Eye (tissue), 1 donor: ENCODE results near the gene ADGRL3.
A peak's percentile ranks its signal among the peaks of the same experiment; 100 is the strongest.

Source experiments
- DNase-seq: peaks from one replicate; pipeline ENCODE4 v3.0.0-alpha.2; 2015

ADGRL3 gene

GRCh38 chr4:61200187-61200915, at the start of gene ADGRL3:
Gene ADGRL3, plus strand, starts transcription at chr4:61200326.
- DNase-seq, result peak; percentile 95

GRCh38 chr4:61152433-61152832, 47.7 kb upstream of the ADGRL3 start:
- DNase-seq, result peak; percentile 9

DNA sequence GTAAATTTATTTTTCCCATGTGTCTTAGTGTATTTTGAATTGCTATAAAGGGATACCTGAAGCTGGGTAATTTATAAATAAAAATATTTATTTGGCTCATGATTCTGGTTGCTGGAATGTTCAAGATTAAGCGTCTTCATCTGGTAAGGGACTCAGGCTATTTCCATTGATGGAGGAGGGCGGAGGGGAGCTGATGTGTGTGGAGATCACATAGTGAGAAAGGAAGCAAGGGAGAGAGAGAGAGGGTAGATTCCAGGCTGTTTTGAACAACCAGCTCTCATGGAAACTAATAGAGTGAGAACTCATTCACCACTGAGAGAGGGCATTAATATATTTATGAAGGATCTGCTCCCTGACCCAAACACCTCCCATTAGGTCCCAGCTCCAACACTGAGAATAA, 39.6 kb upstream of the ADGRL3 start:
- DNase-seq, result peak; percentile 1

GRCh38 chr4:61162116-61162515, 38.0 kb upstream of the ADGRL3 start:
- no peak for DNase-seq

DNA sequence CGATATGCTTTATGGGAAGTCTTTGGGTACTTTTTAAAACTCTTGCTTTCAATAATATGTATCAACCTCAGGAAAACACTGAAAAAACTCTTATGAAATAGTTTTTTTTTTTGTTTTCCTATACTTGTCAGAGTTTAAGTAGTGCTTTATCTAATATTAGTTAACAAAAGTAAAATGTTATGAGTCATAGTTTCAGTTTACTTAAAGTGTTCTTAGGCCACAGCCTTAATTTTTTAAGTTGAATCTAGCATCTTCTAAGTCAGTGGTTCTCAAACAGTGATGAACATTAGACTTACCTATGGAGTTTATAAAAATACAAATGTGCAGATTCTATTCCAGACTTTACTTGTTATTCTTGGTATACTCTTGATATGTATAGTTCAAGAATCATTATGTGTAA, 26.3 kb upstream of the ADGRL3 start:
- no peak for DNase-seq

DNA sequence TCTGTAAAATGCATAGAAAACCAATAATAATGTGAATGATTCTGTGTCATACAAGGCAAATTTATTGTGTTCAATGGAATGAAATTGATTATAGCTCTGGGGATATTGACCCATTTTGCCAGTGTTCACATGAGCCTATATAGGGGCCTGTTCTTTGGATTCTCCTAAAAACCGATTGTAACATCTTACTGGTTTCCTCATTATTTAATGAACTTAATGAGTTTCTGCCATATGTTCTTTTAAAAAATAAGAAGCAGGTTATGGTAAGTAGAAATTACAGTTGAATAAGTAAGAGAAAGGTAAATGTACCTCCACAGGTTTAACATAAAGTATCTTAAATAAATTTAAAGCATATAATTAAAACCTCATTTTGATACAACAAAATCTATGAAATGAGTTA, 24.6 kb upstream of the ADGRL3 start:
- DNase-seq, result no peak

DNA sequence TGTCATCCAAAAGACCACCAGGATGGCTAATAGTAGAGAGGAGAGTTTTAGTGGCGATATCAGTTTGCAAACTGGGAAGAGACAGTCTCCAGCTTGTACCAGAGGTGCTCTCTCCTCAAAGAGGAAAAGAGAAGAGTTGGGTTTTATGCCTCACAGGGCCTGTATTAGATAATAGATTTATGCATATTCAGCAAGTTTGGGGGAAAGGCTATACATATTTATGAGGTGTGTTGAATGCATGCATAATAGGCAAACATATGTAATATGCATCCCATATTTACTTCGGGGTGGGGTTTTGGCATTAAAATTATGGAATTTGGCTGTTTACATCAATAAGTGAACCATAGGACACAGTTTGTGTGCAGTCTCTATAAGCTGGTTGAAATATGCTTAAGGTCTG, 22.8 kb upstream of the ADGRL3 start:
- DNase-seq, result no peak

DNA sequence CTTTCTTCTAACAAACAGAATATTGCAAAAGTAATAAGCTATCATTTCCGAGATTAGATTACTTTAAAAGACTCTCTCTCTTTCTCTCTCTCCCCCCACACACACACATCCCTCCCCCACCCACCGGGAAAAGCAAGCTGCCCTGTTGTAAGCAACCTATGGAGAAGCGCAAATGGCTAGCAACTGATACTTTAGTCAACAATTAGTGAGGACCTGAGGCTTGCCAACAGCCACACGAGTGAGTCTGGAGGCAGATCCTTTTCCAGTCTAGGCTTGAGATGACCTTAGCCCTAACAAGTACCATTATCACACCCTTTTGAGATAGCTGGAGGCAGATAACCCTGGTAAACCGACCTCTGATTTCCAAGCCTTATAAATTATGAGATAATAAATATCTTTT, 19.7 kb upstream of the ADGRL3 start:
- DNase-seq, result no peak

DNA sequence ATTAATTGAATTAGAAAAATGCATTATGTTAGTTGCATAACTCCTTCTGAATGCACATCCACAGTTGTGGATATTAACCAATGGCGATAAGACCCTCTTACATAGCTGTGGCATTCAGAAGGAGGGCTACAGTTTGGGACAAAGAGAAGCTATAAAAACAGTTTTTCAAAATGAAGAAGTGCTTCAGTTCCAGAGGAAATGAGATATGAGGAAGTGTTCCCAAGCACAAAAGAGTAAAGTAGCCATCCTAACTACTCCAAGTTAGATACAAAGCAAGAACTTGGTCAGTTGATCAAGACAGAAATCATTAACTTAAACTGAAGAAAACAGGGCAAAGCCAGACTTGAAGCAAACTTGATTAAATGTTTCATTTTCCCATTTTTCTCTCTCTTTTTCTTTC, 17.2 kb upstream of the ADGRL3 start:
- DNase-seq, result no peak

DNA sequence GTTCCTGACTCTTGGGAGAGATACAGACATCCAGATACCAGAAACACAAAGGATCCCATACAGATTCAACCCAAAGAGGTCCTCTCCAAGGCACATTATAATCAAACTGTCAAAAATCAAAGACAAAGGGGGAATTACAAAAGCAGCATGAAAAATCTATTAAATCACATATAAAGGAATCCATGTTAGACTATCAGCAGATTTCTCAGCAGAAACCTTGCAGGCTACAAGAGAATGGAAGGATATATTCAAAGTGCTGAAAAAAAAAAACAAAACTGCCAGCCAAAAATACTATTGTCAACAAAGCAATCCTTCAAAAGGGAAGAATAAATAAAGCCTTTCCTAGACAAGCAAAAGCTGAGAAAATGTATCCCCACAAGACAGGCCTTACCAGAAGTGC, 14.8 kb upstream of the ADGRL3 start:
- DNase-seq, result no peak

- DNase-seq, result no peak
Observed at GRCh38 chr4:61192392-61192791, 7.7 kb upstream of the ADGRL3 start.

- DNase-seq, result no peak
Observed at GRCh38 chr4:61193863-61194262, 6.3 kb upstream of the ADGRL3 start.

DNA sequence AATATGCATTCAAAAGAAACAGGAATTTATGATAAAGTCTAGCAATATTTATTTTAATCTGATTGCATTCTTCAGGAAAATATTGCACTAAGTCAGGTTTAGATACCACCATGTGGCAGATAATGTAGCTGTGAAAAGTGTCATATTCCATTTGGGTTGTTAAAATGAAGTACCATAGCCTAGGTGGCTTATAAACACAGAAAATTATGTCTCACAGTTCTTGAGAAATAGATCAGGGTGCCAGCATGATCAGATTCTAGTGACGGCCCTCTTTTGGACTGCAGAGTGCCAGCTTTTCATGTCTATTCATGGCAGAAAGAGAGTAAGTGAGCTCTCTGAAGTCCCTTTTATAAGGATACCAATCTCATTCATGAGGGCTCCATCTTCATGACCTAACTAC, 5.6 kb upstream of the ADGRL3 start:
- no peak for DNase-seq

DNA sequence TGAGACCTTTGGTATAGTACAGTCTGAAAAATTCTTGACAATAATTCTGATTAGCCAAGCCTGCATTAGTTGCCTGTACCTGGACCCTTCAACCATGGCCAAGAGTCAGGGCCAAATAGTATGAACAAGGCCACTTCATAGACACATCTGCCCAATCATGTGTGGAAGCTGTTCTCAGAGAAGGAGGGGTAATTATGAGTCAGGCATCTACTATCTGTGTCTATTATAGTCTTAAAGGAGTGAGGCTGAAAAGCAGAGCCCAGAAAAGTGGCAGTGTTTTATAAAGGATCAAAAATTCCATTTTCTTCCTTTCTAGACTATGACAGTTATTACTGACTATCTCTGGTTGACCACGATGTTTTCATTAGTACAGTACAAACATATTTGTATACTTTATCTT, 5.0 kb upstream of the ADGRL3 start:
- DNase-seq, result no peak

DNA sequence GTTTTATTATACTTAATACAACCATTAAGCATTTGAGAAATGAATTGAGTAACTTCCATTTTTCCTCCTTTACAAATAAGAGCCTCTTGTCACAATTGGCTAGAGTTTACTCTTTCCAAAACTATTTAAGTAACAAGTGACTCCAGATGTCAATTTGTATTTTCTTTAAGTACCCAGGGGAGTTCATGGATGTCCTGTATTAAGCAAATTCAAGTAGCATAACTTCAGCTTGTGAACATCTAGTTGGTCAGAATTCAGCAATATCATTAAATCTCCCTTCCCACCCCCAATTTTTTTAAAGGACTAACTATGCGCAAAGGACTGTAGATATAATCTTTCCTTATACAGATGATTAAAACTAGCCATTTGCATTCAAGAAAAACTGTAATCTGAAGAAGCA, 1.4 kb upstream of the ADGRL3 start:
- DNase-seq, result no peak

DNA sequence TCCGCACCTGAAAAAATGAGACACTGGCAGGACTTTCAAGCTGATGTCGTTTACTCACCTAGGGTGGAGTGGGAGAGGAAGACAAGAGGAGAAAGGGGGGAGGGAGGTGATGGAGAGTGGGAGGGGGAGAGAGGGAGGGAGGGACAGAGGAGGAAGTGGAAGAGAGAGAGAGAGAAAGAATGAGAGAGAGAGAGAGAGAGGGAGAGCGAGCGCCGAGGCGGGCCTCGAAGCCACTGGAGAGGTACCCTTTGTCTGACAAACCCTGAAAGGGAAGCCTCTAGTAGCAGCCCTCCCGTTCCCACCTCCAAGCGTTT, 296 bp upstream of the ADGRL3 start:
- DNase-seq, result no peak

DNA sequence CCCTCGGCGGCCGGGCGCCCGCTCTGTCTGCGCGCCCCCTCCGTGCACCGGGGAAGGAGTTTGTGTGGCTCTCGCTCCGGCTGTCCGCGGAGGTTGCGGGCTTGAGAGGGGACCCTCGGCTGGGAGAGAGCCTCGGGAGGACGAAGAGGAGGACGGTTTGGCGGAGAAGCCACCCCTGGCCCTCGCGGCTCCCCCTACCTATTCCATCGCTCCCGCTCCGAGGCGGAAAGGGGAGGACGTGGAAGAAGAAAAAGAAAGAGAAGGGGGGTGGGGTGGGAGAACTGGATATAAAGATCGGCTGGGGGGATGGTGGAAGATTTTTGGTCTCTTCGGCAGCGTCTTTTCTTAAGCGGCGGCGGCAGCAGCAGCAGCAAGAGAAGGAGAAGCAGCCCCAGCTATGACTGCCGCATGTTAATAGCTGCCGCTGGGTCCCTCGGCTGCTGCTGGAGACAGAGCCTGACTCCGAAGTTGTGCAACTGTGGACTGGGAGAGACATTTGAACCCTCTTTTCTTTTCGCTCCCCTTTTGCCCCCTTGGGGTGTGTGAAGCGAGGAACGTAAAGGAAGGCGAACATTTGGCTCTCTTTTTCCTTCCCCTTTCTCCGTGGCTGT, 895 bp downstream of the ADGRL3 start:
- peak; percentile 89 for DNase-seq

DNA sequence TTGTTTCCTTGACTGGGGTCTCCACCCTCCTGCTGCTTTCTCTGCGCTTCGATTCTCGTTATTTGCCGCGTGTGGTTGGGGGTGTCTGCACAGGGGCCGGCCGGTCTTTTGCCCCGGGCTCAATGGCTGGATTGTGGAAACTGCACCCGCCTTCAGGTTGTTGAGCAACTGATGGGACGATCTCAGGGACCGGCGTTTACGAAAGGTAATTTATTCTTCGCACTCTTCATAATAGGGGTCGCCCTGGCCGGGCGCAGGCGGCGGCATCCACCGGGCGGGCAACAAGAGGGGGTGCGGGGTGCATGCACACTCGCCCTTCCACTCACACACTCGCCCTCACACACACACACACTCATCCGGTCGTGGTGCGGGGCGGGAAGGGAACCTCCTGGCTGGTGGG, 1.4 kb downstream of the ADGRL3 start:
- DNase-seq, result no peak

- DNase-seq, result peak; percentile 80
Observed at GRCh38 chr4:61201961-61202637, 2.0 kb downstream of the ADGRL3 start.

DNA sequence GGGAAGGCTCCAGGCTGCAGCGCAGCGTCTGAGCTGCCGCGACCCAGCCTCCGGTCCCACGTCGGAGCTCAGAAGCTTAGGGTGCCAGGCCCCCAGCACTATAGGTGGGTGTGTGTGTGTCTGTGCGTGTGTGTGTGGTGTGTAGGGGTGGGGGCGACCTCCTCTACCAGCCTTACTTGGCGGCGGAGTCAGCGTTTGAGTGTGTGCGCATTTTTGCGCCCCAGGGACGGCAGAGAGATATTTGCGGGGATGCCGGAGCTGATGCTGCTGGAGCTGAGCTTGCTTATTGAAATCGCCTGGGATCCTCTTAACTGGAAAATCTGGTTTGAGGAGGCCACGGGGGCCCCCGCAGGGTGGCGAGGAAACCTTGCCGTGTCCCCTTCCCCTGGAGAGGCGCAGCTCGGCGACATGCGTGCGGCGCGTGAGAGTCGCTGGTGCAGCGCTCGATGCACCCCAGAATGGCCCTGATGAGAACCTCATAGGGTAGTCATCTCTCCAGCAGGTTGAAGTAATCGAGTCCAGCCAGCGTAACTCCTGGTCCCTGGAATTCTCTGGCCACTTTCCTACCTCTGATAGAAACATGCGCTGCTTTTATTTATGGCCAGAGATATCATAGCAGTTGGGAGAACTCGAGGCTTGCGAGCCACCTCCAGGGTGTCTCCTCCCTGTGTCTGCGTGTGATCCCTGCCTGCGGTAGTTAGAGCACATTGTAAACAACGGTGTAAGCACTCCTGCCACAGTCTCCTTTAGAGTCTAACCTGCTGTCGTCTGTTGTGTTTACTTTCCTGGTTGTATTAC, 2.7 kb downstream of the ADGRL3 start:
- peak; percentile 84 for DNase-seq

DNA sequence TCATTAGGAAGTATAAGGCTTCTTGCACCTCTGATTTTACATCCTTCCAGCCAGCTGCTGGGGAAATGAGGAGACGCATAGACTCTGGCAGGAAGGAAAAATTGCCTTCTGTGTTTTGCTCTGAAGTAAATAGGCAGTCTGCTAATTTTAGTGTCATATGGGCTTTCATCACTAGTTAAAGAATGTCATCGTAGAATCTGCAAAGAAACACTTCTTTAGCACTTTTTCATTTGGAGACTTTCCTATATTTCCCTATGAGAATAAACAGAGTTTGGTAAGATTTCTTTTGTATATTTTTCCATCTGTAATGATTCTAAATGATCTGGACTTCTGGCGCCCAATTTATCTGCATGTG, 3.3 kb downstream of the ADGRL3 start:
- no peak for DNase-seq

DNA sequence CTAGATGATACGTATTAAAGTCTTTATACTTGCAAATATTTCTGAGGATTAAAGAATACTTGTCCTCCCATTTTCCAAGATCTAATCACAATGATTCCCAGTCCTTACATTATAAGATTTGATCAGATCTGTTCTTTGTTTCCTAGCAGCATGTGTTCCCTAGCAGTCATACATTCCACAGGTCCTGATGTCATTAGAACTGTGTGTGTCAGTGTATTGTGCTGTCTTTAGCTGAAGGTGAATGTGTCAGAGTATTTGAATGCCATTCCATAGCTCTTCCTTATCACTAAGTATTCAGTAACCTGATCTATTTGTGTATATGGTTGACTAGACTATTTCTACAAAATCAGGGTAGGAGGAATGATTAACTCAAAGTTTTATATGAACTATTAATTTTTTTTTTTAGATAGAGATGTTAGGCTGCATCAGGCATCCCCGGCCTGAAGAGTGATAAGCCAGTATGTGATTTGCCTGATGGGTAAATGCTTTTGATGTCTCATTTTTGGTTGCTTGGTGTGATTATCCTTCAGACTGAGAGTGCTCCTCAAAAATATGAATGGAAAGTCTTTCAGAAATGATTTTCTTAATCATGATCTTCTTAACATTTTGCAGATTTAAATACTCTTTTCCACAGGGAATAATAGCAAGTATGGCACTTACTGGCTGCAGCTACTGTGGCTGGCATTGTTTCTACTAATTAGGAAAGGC, 4.4 kb downstream of the ADGRL3 start:
- DNase-seq, result peak; percentile 83

DNA sequence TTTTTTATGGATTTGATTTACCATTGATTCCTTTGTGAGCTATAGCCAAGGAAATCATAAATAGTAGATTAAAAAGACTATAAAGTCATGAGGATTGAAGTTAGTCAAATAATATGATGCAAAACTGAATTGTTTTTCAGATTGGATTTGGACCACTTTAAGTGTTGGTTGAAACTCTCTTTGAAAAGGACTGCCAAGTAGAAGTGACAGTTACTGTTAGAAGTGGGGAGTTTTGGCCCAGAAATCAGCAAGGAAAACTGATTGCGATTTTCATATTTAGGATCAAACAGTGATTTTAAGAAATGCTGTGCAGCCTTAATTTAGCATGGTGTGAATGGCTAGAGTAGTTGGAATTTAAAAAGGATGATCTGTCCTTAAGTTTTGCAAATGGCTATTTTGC, 4.9 kb downstream of the ADGRL3 start:
- DNase-seq, result no peak
